Caco-2 (cell line): ENCODE results near the gene ETFB. TPM values are rescaled to one million over a fixed set of nuclear protein-coding genes. Genes with fewer than 3 reads are reported as not detected.

ENCODE experiments used
- BruUV-seq: library from RNA; stranded (reverse); fragments of 400-500 nt; replicated peaks from 2 replicates; lab custom pipeline; 2021; lab: Mats Ljungman, UMichigan
- CTCF ChIA-PET: fragments of 300-600 bp; sonication (Branson Sonifier 250); formaldehyde crosslinking; loops from one replicate; lab custom pipeline; 2022; ENCODE audit warnings: antibody characterized with exemption; lab: Charles Lee
- POLR2A ChIA-PET: fragments of 300-600 bp; sonication (Branson Sonifier 250); formaldehyde crosslinking; loops from one replicate; lab custom pipeline; 2022; ENCODE audit warnings: antibody characterized with exemption; lab: Charles Lee
- DNase-seq, 2 experiments: peaks; one replicate each; pipeline versions ENCODE4 v3.0.0 to v3.0.0-alpha.2; 2020 to 2022
- H3K27me3 ChIP-seq: replicated peaks from 2 replicates; pipeline ENCODE4 v1.6.0; 2011; ENCODE audit warnings: low read length; ENCODE audit not compliant: control insufficient read depth, insufficient read depth
- H3K36me3 ChIP-seq: 2 replicates; pipeline ENCODE4 v1.5.1; 2011; ENCODE audit warnings: low read length; ENCODE audit not compliant: control insufficient read depth, insufficient read depth
- H3K4me1 ChIP-seq: fragments of 250-450 bp; sonication (Bioruptor Pico); 2 replicates; pipeline ENCODE4 v1.5.1; 2020; ENCODE audit warnings: mild to moderate bottlenecking
- H3K4me3 ChIP-seq: 2 replicates; pipeline ENCODE4 v1.5.1; 2011; ENCODE audit warnings: low read depth, mild to moderate bottlenecking, control low read depth, low read length
- H3K9me3 ChIP-seq: fragments of 250-450 bp; sonication (Bioruptor Pico); 2 replicates; pipeline ENCODE4 v1.5.1; 2020; ENCODE audit warnings: mild to moderate bottlenecking, moderate library complexity
- H3K27ac Mint-ChIP-seq: one replicate; pipeline ENCODE4 v1.8.0; 2022; ENCODE audit warnings: mixed read lengths; ENCODE audit not compliant: unreplicated experiment
- H3K27me3 Mint-ChIP-seq: one replicate; pipeline ENCODE4 v1.8.0; 2022; ENCODE audit warnings: mixed read lengths; ENCODE audit not compliant: insufficient read depth, unreplicated experiment
- H3K36me3 Mint-ChIP-seq: one replicate; pipeline ENCODE4 v1.8.0; 2022; ENCODE audit warnings: mild to moderate bottlenecking, mixed read lengths; ENCODE audit not compliant: insufficient read depth, unreplicated experiment
- H3K4me1 Mint-ChIP-seq: one replicate; pipeline ENCODE4 v1.8.0; 2022; ENCODE audit warnings: low read depth, mixed read lengths; ENCODE audit not compliant: unreplicated experiment
- H3K4me3 Mint-ChIP-seq: one replicate; pipeline ENCODE4 v1.8.0; 2022; ENCODE audit warnings: mild to moderate bottlenecking, moderate library complexity, mixed read lengths; ENCODE audit not compliant: unreplicated experiment
- H3K9me3 Mint-ChIP-seq: one replicate; pipeline ENCODE4 v1.8.0; 2022; ENCODE audit warnings: mixed read lengths; ENCODE audit not compliant: unreplicated experiment
- CTCF ChIP-seq, 2 experiments: fragments of 200-600 bp in 1 of 2; IDR thresholded peaks; 1 replicate in 1 of 2; 2 replicates in 1 of 2; pipeline versions ENCODE4 v1.5.1 to v1.8.0; 2011 to 2022; ENCODE audit warnings: antibody characterized with exemption in 1 of 2, control low read depth in 1 of 2, inconsistent platforms in 1 of 2, low read depth in 1 of 2, low read length in 1 of 2, mild to moderate bottlenecking in 1 of 2, moderate library complexity in 1 of 2; ENCODE audit not compliant: insufficient read depth in 1 of 2, severe bottlenecking in 1 of 2, unreplicated experiment in 1 of 2
- intact Hi-C: fragments of 100-400 bp; cut with micrococcal nuclease; formaldehyde crosslinking; loops from one replicate; pipeline ENCODE4 v1.10.0; 2022; ENCODE audit not compliant: unreplicated experiment
- total RNA-seq: library from RNA; stranded (reverse); gene quantifications from 2 replicates; pipeline ENCODE4 v1.2.3, GENCODE V29; 2022

The ETFB gene
- total RNA-seq, 1 experiment from 2014 or later = 228 TPM

- ChIA-PET POLR2A (no interaction called here), CTCF (no interaction called here)
- no peak overlapping the region for H3K4me3 Mint-ChIP-seq
- H3K27me3 Mint-ChIP-seq = no peaks in the 10 kb centered on the region
- DNase-seq = no peak
- Histone ChIP-seq H3K9me3 (no peaks in the 10 kb centered on the region), H3K27me3 (no peaks in the 10 kb centered on the region), H3K36me3 (no peaks in the 10 kb centered on the region), H3K4me1 (0 out of 2 replicates have a peak, but pooled peaks cover 3% of the 10 kb centered on the region), H3K4me3 (no peak overlapping the region)
- no peaks in the 10 kb centered on the region for H3K9me3 Mint-ChIP-seq
- intact Hi-C loops = no loop called here
- BruUV-seq = no TSS peak
- peaks cover 11% of the 10 kb centered on the region for H3K36me3 Mint-ChIP-seq
- no peak overlapping the region for H3K27ac Mint-ChIP-seq
- no peak for TF ChIP-seq CTCF (IDR thresholded peaks at IDR 0.05; ENCODE audit: insufficient read depth in 1 of 2, low read depth in 1 of 2, low read length in 1 of 2, severe bottlenecking in 1 of 2, unreplicated experiment in 1 of 2)
- peaks cover 6% of the 10 kb centered on the region for H3K4me1 Mint-ChIP-seq
Measured at GRCh38 chr19:51391073-51391611, 25.0 kb upstream of the ETFB start.

- ChIA-PET CTCF (interaction anchor here (0.6 kb wide), 1 partner anchor 59 kb away, joined by 5 read pairs; no protein-coding TSS in a partner anchor), POLR2A (no interaction called here)
- no peaks in the 10 kb centered on the region for H3K9me3 ChIP-seq
- no peaks in the 10 kb centered on the region for H3K36me3 ChIP-seq
- intact Hi-C loops = no loop called here
- Mint-ChIP-seq H3K27me3 (no peaks in the 10 kb centered on the region), H3K36me3 (peaks cover 5% of the 10 kb centered on the region), H3K27ac (no peak overlapping the region), H3K4me1 (no peaks in the 10 kb centered on the region), H3K4me3 (no peak overlapping the region), H3K9me3 (no peaks in the 10 kb centered on the region)
- BruUV-seq = no TSS peak
- no peak overlapping the region for H3K4me3 ChIP-seq
- DNase-seq = no peak
- TF ChIP-seq CTCF (IDR thresholded peaks at IDR 0.05; ENCODE audit: insufficient read depth in 1 of 2, low read depth in 1 of 2, low read length in 1 of 2, severe bottlenecking in 1 of 2, unreplicated experiment in 1 of 2) = no peak
- H3K4me1 ChIP-seq = 0 out of 2 replicates have a peak, but pooled peaks cover 3% of the 10 kb centered on the region
- H3K27me3 ChIP-seq = no peaks in the 10 kb centered on the region
Measured at GRCh38 chr19:51389143-51389542, 23.0 kb upstream of the ETFB start.

GRCh38 chr19:51387924-51388389, 21.8 kb upstream of the ETFB start, which contains the start of gene LIM2:
TSS of gene LIM2 (minus strand) at chr19:51387974. CDS start at chr19:51387443, 531 bp downstream.
- intact Hi-C loops = no loop called here
- BruUV-seq = no TSS peak
- no peaks in the 10 kb centered on the region for H3K27me3 ChIP-seq
- H3K36me3 ChIP-seq = no peaks in the 10 kb centered on the region
- TF ChIP-seq CTCF (IDR thresholded peaks at IDR 0.05; ENCODE audit: insufficient read depth in 1 of 2, low read depth in 1 of 2, low read length in 1 of 2, severe bottlenecking in 1 of 2, unreplicated experiment in 1 of 2) = no peak
- H3K27me3 Mint-ChIP-seq = no peaks in the 10 kb centered on the region
- POLR2A ChIA-PET = no interaction called here
- no peak within 1 kb of the TSS for H3K4me3 Mint-ChIP-seq
- no peak for DNase-seq
- no peaks in the 10 kb centered on the region for H3K36me3 Mint-ChIP-seq
- CTCF ChIA-PET = no interaction called here
- H3K9me3 ChIP-seq = no peaks in the 10 kb centered on the region
- no peak within 1 kb of the TSS for H3K4me3 ChIP-seq
- H3K4me1 ChIP-seq = no peaks in the 10 kb centered on the region
- no peak within 1 kb of the TSS for H3K27ac Mint-ChIP-seq
- H3K4me1 Mint-ChIP-seq = no peaks in the 10 kb centered on the region
- no peaks in the 10 kb centered on the region for H3K9me3 Mint-ChIP-seq
